ENCODE measurements around the gene H19. TPM values are rescaled to one million over a fixed set of nuclear protein-coding genes. Genes with fewer than 3 reads are reported as not detected.

The H19 gene
- total RNA-seq, 3 donors from 2014 or later: 5.8 to 59.3 (median 13.5) TPM

- no peak overlapping the region for H3K4me3 ChIP-seq
These were observed 14.1 kb downstream of the H19 start for GRCh38 chr11:1983601-1983961.

GRCh38 chr11:1982873-1983600 is 14.6 kb downstream of the H19 start:
- no peak for TF ChIP-seq CTCF (IDR thresholded peaks at IDR 0.05)
- no peak for ATAC-seq
- intact Hi-C loops (cut with DNase I, micrococcal nuclease): no loop called here

More at GRCh38 chr11:1983601-1983961, 14.1 kb downstream of the H19 start:
- intact Hi-C loops (cut with DNase I, micrococcal nuclease): no loop called here
- H3K36me3 ChIP-seq (ENCODE audit: low read depth): no peaks in the 10 kb centered on the region
- no peak for TF ChIP-seq CTCF (IDR thresholded peaks at IDR 0.05)
- no peaks in the 10 kb centered on the region for H3K4me1 ChIP-seq (ENCODE audit: low read depth)
- ATAC-seq (no peak), DNase-seq (peak in 1 of 3 donors; percentile 12)
- no peaks in the 10 kb centered on the region for H3K9me3 ChIP-seq

GRCh38 chr11:1979607-1980006 is 18.0 kb downstream of the H19 start:
- intact Hi-C loops (cut with DNase I, micrococcal nuclease): no loop called here
- H3K4me3 ChIP-seq: no peak overlapping the region
- no peaks in the 10 kb centered on the region for H3K4me1 ChIP-seq (ENCODE audit: low read depth)
- no peaks in the 10 kb centered on the region for H3K9me3 ChIP-seq
- no peak for TF ChIP-seq CTCF (IDR thresholded peaks at IDR 0.05)
- ATAC-seq (no peak), DNase-seq (no peak)
- H3K36me3 ChIP-seq (ENCODE audit: low read depth): no peaks in the 10 kb centered on the region

More at GRCh38 chr11:1982873-1983600, 14.6 kb downstream of the H19 start:
- Histone ChIP-seq H3K4me3 (no peak overlapping the region), H3K9me3 (no peaks in the 10 kb centered on the region), H3K36me3 (ENCODE audit: low read depth) (no peaks in the 10 kb centered on the region), H3K4me1 (ENCODE audit: low read depth) (no peaks in the 10 kb centered on the region)
- no peak for DNase-seq

GRCh38 chr11:1978720-1979473 is 18.7 kb downstream of the H19 start:
- Histone ChIP-seq H3K9me3 (no peaks in the 10 kb centered on the region), H3K4me1 (ENCODE audit: low read depth) (no peaks in the 10 kb centered on the region), H3K4me3 (no peak overlapping the region), H3K36me3 (ENCODE audit: low read depth) (no peaks in the 10 kb centered on the region)
- intact Hi-C loops (cut with DNase I, micrococcal nuclease): no loop called here
- DNase-seq (no peak), ATAC-seq (peak; percentile 40)
- TF ChIP-seq CTCF (IDR thresholded peaks at IDR 0.05): no peak

GRCh38 chr11:1975185-1975584 is 22.5 kb downstream of the H19 start:
- TF ChIP-seq CTCF (IDR thresholded peaks at IDR 0.05): no peak
- intact Hi-C loops (cut with DNase I, micrococcal nuclease): no loop called here
- no peaks in the 10 kb centered on the region for H3K4me1 ChIP-seq (ENCODE audit: low read depth)
- H3K36me3 ChIP-seq (ENCODE audit: low read depth): no peaks in the 10 kb centered on the region
- H3K4me3 ChIP-seq: no peak overlapping the region
- DNase-seq: no peak
- ATAC-seq: no peak
- H3K9me3 ChIP-seq: no peaks in the 10 kb centered on the region
